Erythroblast (primary cell): ENCODE data around the gene CBFA2T2.
"Not testable (repeated sequence)": the region's sequence is repeated elsewhere in the genome, so short reads cannot be mapped to it uniquely, and the experiment has no call there.

Experiments used
- GATA1 ChIP-seq: IDR thresholded peaks from 2 replicates; pipeline ENCODE4 v1.6.1; 2011; ENCODE audit warnings: low read depth, mild to moderate bottlenecking, control low read depth, low read length, moderate library complexity
- POLR2A ChIP-seq: IDR thresholded peaks from 2 replicates; pipeline ENCODE4 v1.6.1; 2011; ENCODE audit warnings: mild to moderate bottlenecking, low read length

DNA sequence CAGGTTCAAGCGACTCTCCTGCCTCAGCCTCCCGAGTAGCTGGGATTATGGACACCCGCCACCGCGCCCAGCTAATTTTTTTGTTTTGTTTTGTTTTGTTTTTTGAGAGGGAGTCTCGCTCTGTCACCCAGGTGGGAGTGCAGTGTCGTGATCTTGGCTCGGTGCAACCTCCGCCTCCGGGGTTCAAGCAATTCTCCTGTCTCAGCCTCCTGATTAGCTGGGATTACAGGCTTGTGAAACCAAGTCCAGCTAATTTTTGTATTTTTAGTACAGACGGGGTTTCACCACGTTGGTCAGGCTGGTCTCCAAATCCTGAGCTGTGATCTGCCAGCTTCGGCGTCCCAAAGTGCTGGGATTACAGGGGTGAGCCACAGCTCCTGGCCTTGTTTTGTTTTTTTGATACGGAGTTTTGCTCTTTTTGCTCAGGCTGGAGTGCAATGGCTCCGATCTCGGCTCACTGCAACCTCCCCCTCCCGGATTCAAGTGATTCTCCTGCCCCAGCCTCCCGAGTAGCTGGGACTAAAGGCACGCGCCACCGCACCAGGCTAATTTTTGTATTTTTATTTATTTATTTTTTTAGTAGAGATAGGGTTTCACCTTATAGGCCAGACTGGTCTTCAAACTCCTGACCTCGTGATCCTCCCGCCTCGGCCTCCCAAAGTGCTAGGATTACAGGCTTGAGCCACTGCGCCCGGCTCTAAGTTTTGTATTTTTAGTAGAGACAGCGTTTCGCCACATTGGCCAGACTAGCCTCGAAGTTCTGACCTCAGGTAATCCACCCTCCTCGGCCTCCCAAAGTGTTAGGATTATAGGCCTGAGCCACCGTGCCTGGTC lies 1.0 kb upstream of the CBFA2T2 start:
- TF ChIP-seq POLR2A, GATA1: not testable (repeated sequence)
